HG03342 (cell line): ENCODE measurements around the gene TBC1D14.
A peak's percentile ranks its signal among the peaks of the same experiment; 100 is the strongest.
"Not testable (repeated sequence)": the region's sequence is repeated elsewhere in the genome, so short reads cannot be mapped to it uniquely, and the experiment has no call there.

Source experiments
- ATAC-seq: cut with Tn5 transposase; IDR thresholded peaks from one replicate; pipeline ENCODE4 v1.9.1; 2021; ENCODE audit warnings: mild to moderate bottlenecking, moderate library complexity; ENCODE audit not compliant: unreplicated experiment

Gene TBC1D14

GRCh38 chr4:6908432-6909112, 1.1 kb upstream of the TBC1D14 start:
- no peak for ATAC-seq

- peak; percentile 39 for ATAC-seq
Observed at GRCh38 chr4:6909970-6910339, 329 bp downstream of the TBC1D14 start.

GRCh38 chr4:6910340-6910959, 824 bp downstream of the TBC1D14 start:
- no peak for ATAC-seq

GRCh38 chr4:6910960-6911874, 1.6 kb downstream of the TBC1D14 start:
- ATAC-seq = no peak

GRCh38 chr4:6911917-6912316, 2.3 kb downstream of the TBC1D14 start:
- ATAC-seq = not testable (repeated sequence)

GRCh38 chr4:6912441-6912840, 2.8 kb downstream of the TBC1D14 start:
- no peak for ATAC-seq

GRCh38 chr4:6913350-6913905, 3.8 kb downstream of the TBC1D14 start:
- ATAC-seq = no peak

GRCh38 chr4:6914448-6914847, 4.8 kb downstream of the TBC1D14 start:
- no peak for ATAC-seq

- no peak for ATAC-seq
Observed at GRCh38 chr4:6915041-6916005, 5.7 kb downstream of the TBC1D14 start.

- no peak for ATAC-seq
Observed at GRCh38 chr4:6916069-6916586, 6.5 kb downstream of the TBC1D14 start.

- no peak for ATAC-seq
Observed at GRCh38 chr4:6916587-6917460, 7.2 kb downstream of the TBC1D14 start.

GRCh38 chr4:6917461-6918271, 8.0 kb downstream of the TBC1D14 start:
- ATAC-seq = peak; percentile 86

- ATAC-seq = no peak
Observed at GRCh38 chr4:6918338-6918737, 8.7 kb downstream of the TBC1D14 start.

- no peak for ATAC-seq
Observed at GRCh38 chr4:6920171-6920570, 10.5 kb downstream of the TBC1D14 start.

- no peak for ATAC-seq
Observed at GRCh38 chr4:6923507-6923906, 13.9 kb downstream of the TBC1D14 start.

- no peak for ATAC-seq
Observed at GRCh38 chr4:6924361-6924779, 14.7 kb downstream of the TBC1D14 start.

GRCh38 chr4:6925357-6925836, 15.8 kb downstream of the TBC1D14 start:
- ATAC-seq = no peak

- no peak for ATAC-seq
Observed at GRCh38 chr4:6926081-6926480, 16.5 kb downstream of the TBC1D14 start.
